ENCODE measurements around the gene CLCN7. TPM values are rescaled to one million over a fixed set of nuclear protein-coding genes. Genes with fewer than 3 reads are reported as not detected.
A peak's percentile ranks its signal among the peaks of the same experiment; 100 is the strongest.

Gene CLCN7
- total RNA-seq, 2 donors from 2014 or later, result 51.9 to 108 TPM

DNA sequence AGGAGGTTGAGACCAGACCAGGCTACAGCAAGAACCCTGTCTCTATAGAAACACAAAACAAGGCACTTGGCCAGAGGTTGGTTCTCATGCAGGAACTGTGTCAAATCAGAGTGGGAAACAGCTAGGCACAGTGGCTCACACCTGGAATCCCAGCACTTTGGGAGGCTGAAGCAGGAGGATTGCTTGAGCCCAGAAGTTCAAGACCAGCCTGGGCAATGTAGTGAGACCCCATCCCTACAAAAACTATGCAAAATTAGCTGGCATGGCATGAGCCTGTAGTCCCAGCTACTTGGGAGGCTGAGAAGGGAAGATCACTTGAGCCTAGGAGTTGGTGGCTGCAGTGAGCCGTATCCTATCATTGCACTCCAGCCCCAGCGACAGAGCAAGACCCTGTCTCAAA is 62.0 kb downstream of the CLCN7 start:
- no peaks in the 10 kb centered on the region for H3K9me3 ChIP-seq
- no peak overlapping the region for H3K4me3 ChIP-seq
- intact Hi-C loops (cut with DNase I), result loop anchor here (10.0 kb wide), 1 partner anchor 202 kb away; the partner anchor contains the start of genes CRAMP1 and IFT140
- no peak for DNase-seq (ENCODE audit: low spot score)
- WGBS, result 82% methylated on average over 2 of the region's 2 CpGs
- TF ChIP-seq POLR2A (IDR thresholded peaks at IDR 0.05) (no peak), POLR2AphosphoS5 (IDR thresholded peaks at IDR 0.05) (no peak)
- TF ChIP-seq, protein P1, sequence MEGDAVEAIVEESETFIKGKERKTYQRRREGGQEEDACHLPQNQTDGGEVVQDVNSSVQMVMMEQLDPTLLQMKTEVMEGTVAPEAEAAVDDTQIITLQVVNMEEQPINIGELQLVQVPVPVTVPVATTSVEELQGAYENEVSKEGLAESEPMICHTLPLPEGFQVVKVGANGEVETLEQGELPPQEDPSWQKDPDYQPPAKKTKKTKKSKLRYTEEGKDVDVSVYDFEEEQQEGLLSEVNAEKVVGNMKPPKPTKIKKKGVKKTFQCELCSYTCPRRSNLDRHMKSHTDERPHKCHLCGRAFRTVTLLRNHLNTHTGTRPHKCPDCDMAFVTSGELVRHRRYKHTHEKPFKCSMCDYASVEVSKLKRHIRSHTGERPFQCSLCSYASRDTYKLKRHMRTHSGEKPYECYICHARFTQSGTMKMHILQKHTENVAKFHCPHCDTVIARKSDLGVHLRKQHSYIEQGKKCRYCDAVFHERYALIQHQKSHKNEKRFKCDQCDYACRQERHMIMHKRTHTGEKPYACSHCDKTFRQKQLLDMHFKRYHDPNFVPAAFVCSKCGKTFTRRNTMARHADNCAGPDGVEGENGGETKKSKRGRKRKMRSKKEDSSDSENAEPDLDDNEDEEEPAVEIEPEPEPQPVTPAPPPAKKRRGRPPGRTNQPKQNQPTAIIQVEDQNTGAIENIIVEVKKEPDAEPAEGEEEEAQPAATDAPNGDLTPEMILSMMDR (IDR thresholded peaks at IDR 0.05), result no peak
- H3K4me1 ChIP-seq (replicated peaks), result no peaks in the 10 kb centered on the region
- no peaks in the 10 kb centered on the region for H3K27me3 ChIP-seq (replicated peaks; ENCODE audit: insufficient read depth)
- H3K36me3 ChIP-seq, result peaks cover 0 to 3% of the 10 kb centered on the region in 2 donors
- H3K27ac ChIP-seq, result no peak overlapping the region

DNA sequence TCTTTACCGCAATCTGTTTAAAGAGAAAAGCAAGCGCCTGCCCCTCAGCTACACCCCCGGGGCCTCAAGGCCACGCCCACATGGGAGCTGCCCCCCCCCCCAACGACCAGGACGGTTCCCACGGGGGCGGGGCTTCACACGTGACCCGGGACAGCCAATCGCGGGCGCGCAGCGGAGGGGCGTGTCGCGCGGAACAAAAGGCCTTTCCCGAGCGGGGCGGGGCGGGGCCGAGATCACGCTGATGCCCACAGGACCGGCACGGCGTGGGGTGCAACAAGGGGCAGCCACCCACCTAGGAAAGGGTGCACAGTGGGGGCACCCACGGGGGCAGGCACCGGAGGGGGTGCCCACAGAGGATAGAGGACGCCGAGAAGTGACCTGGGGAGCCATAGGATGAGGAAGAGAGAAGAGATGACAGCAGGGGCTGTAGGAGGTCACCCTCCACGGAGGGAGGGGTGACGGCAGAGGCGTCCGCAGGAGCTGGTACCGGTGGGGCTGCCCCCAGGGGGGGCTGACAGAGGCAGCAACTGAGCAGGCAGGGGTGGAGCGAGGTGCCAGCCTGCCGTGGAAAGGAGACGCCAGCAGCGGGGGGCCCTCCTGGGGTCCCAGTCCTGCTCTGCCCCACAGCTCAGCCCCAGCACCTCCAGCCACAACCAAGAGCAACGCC is 66.5 kb downstream of the CLCN7 start:
- H3K4me1 ChIP-seq (replicated peaks), result peaks cover 3% of the 10 kb centered on the region
- H3K36me3 ChIP-seq, result peaks cover 0 to 3% of the 10 kb centered on the region in 2 donors
- DNase-seq (ENCODE audit: low spot score), result peak; percentile 93
- H3K4me3 ChIP-seq, result peak overlapping the region; percentile 12 to 32
- no peaks in the 10 kb centered on the region for H3K9me3 ChIP-seq
- intact Hi-C loops (cut with DNase I), result loop anchor here (5.0 kb wide), 1 partner anchor 51 kb away; no protein-coding TSS in a partner anchor
- peak overlapping the region; percentile 20 to 37 for H3K27ac ChIP-seq
- TF ChIP-seq POLR2AphosphoS5 (IDR thresholded peaks at IDR 0.05) (peak; percentile 95), POLR2A (IDR thresholded peaks at IDR 0.05) (no peak)
- WGBS, result 3% methylated on average over 38 of the region's 42 CpGs
- H3K27me3 ChIP-seq (replicated peaks; ENCODE audit: insufficient read depth), result no peaks in the 10 kb centered on the region

GRCh38 chr16:1407753-1408152 is 67.1 kb downstream of the CLCN7 start:
- intact Hi-C loops (cut with DNase I), result loop anchor here (5.0 kb wide), 1 partner anchor 50 kb away; no protein-coding TSS in a partner anchor
- no peak for TF ChIP-seq POLR2AphosphoS5 (IDR thresholded peaks at IDR 0.05)
- WGBS, result 23% methylated on average over 10 of the region's 11 CpGs
- peaks cover 3% of the 10 kb centered on the region for H3K4me1 ChIP-seq (replicated peaks)
- DNase-seq (ENCODE audit: low spot score), result no peak
- no peaks in the 10 kb centered on the region for H3K9me3 ChIP-seq
- H3K27ac ChIP-seq, result peak overlapping the region in 1 of 2 donors; percentile 20
- H3K36me3 ChIP-seq, result peaks cover 0 to 7% of the 10 kb centered on the region in 2 donors
- H3K27me3 ChIP-seq (replicated peaks; ENCODE audit: insufficient read depth), result no peaks in the 10 kb centered on the region
- H3K4me3 ChIP-seq, result peak overlapping the region; percentile 12 to 32

DNA sequence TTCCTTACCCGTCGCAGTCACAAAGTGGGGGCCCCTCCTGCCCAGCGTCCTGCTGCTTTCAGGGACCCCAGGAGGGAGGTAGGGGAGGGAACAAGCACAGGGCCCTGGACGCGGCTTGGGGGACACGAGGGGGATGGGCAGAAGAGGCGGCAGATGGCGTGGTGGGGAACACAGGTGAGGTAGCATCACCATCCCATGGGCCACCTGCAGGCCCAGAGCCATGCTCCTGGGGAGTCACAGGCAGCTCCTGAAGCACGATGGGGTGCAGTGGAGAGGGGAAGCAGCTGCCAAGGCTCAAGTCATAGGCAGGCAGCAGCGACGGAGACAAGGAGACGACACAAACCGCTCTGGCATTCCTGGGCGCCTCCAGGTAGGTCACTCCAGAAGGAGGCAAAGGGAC is 71.1 kb downstream of the CLCN7 start:
- WGBS, result 87% methylated on average over 14 of the region's 14 CpGs
- H3K27ac ChIP-seq, result no peak overlapping the region
- no peak overlapping the region for H3K4me3 ChIP-seq
- DNase-seq (ENCODE audit: low spot score), result no peak
- H3K36me3 ChIP-seq, result peaks cover 4 to 15% of the 10 kb centered on the region in 2 donors
- TF ChIP-seq POLR2AphosphoS5 (IDR thresholded peaks at IDR 0.05) (no peak), POLR2A (IDR thresholded peaks at IDR 0.05) (no peak)
- TF ChIP-seq, protein P1 (IDR thresholded peaks at IDR 0.05), result no peak
- H3K4me1 ChIP-seq (replicated peaks), result peaks cover 3% of the 10 kb centered on the region
- intact Hi-C loops (cut with DNase I), result no loop called here
- H3K9me3 ChIP-seq, result no peaks in the 10 kb centered on the region
- H3K27me3 ChIP-seq (replicated peaks; ENCODE audit: insufficient read depth), result no peaks in the 10 kb centered on the region

DNA sequence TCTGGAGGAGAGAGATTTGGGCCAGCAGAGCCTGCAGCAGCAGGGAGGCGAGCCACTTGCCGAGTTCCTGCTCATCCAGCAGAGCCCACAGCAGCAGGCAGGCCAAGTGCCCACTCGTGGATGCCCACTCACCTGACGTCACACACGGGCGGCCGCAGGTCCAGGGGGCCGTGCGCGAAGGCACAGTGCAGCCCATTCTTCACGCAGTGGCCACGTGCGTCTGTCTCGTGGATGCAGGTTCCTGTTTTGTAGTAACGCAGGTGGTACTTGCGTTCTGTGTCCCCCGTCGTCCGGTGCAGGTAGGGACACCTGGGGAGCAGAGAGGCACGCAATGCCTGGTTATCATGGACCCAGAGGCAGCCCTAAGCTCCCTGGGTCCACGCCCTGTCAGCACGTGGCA is 71.8 kb downstream of the CLCN7 start:
- intact Hi-C loops (cut with DNase I), result no loop called here
- 95% methylated on average over 22 of the region's 22 CpGs for whole genome bisulfite sequencing
- H3K36me3 ChIP-seq, result peaks cover 4 to 17% of the 10 kb centered on the region in 2 donors

More for the DNA sequence above, 71.8 kb downstream of the CLCN7 start:
- Histone ChIP-seq H3K9me3 (no peaks in the 10 kb centered on the region), H3K4me3 (no peak overlapping the region), H3K27me3 (replicated peaks; ENCODE audit: insufficient read depth) (no peaks in the 10 kb centered on the region), H3K4me1 (replicated peaks) (peaks cover 3% of the 10 kb centered on the region), H3K27ac (no peak overlapping the region)
- TF ChIP-seq POLR2A (IDR thresholded peaks at IDR 0.05) (no peak), POLR2AphosphoS5 (IDR thresholded peaks at IDR 0.05) (no peak)
- TF ChIP-seq, protein P1 (IDR thresholded peaks at IDR 0.05), result no peak
- DNase-seq (ENCODE audit: low spot score), result no peak

Data from prostate gland (tissue), 2 donors.